GM12891 (cell line): ENCODE measurements around the gene CHRDL2.

Experiments
- PAX5 ChIP-seq: IDR thresholded peaks from 2 replicates; pipeline ENCODE4 v1.6.1; 2011; ENCODE audit warnings: low read length, moderate library complexity, mild to moderate bottlenecking; ENCODE audit not compliant: insufficient read depth, severe bottlenecking
- POLR2A ChIP-seq: IDR thresholded peaks from 2 replicates; pipeline ENCODE4 v1.6.1; 2011; ENCODE audit warnings: low read depth, low read length, control low read depth
- POLR2AphosphoS5 ChIP-seq: IDR thresholded peaks from 2 replicates; pipeline ENCODE4 v1.6.1; 2011; ENCODE audit warnings: low read depth, low read length, control low read depth
- SPI1 ChIP-seq: IDR thresholded peaks from 2 replicates; pipeline ENCODE4 v1.6.1; 2011; ENCODE audit warnings: low read depth, low read length, control low read depth
- TAF1 ChIP-seq: IDR thresholded peaks from 2 replicates; pipeline ENCODE4 v1.6.1; 2011; ENCODE audit warnings: low read depth, low read length, control low read depth

DNA sequence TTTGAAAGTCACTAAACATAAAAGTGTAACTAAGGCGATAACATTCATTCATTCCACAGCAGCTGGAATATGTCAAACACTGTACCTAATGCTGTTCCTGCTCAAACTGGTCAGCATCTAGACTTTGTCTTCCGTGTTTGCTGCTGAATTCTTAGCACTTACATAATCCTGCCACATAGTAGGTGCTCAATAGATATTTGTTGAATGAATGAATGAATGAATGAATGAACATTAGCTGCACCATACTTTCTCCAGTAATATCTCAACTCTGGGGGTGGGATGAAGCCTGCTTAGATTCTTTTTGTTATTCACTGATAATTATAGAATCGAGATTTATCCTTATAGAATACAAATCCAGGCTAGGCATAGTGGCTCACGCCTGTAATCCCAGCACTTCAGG is 10.8 kb upstream of the CHRDL2 start:
- TF ChIP-seq POLR2A (no peak), SPI1 (no peak), POLR2AphosphoS5 (no peak), PAX5 (no peak), TAF1 (no peak)
